IMR-90 (cell line): ENCODE measurements around the gene FAM117B. TPM values are rescaled to one million over a fixed set of nuclear protein-coding genes. Genes with fewer than 3 reads are reported as not detected.

Experiments used
- ATAC-seq: fragments of 200-7000 bp; cut with Tn5 transposase; 2 replicates; pipeline ENCODE4 v1.9.1; 2020; ENCODE audit warnings: low read depth, mild to moderate bottlenecking, moderate library complexity
- BruUV-seq: library from RNA; stranded (reverse); fragments of 400-500 nt; replicated peaks from 2 replicates; lab custom pipeline; 2021; lab: Mats Ljungman, UMichigan
- CTCF ChIA-PET: fragments of 300-600 bp; formaldehyde crosslinking; extraction: SDS; loops from one replicate; lab custom pipeline; 2021; ENCODE audit warnings: antibody characterized with exemption; lab: Yijun Ruan, JAX
- POLR2A ChIA-PET: fragments of 300-600 bp; sonication (Branson Sonifier 250); formaldehyde crosslinking; loops from one replicate; lab custom pipeline; 2022; ENCODE audit warnings: antibody characterized with exemption; ENCODE audit not compliant: unreplicated experiment; lab: Charles Lee
- DNase-seq: peaks from one replicate; pipeline ENCODE4 v3.0.0; 2013
- H2AFZ ChIP-seq: replicated peaks from 2 replicates; pipeline ENCODE3; 2013; ENCODE audit warnings: low read length, mild to moderate bottlenecking; ENCODE audit not compliant: poor library complexity
- H2AK5ac ChIP-seq: 2 replicates; pipeline ENCODE4 v1.6.1; 2013; ENCODE audit warnings: low read depth, low read length, inconsistent platforms
- H2AK9ac ChIP-seq: replicated peaks from 2 replicates; pipeline ENCODE3; 2013; ENCODE audit warnings: mild to moderate bottlenecking, low read depth, low read length, moderate library complexity; ENCODE audit not compliant: poor library complexity
- H2BK120ac ChIP-seq: 2 replicates; pipeline ENCODE4 v1.6.1; 2013; ENCODE audit warnings: low read depth, low read length, inconsistent platforms
- H2BK15ac ChIP-seq: 3 replicates; pipeline ENCODE4 v1.6.1; 2013; ENCODE audit warnings: low read depth, low read length, inconsistent platforms
- H2BK20ac ChIP-seq: 2 replicates; pipeline ENCODE4 v1.6.1; 2013; ENCODE audit warnings: low read depth, mild to moderate bottlenecking, inconsistent platforms, low read length, moderate library complexity
- H2BK5ac ChIP-seq: 2 replicates; pipeline ENCODE4 v1.6.1; 2013; ENCODE audit warnings: mild to moderate bottlenecking, low read depth, low read length, inconsistent platforms; ENCODE audit not compliant: poor library complexity, severe bottlenecking
- H3K14ac ChIP-seq: replicated peaks from 2 replicates; pipeline ENCODE4 v1.6.1; 2013; ENCODE audit warnings: low read depth, low read length, inconsistent platforms
- H3K18ac ChIP-seq: 2 replicates; pipeline ENCODE4 v1.6.1; 2013; ENCODE audit warnings: low read depth, low read length, control low read depth
- H3K23ac ChIP-seq: 2 replicates; pipeline ENCODE4 v1.6.1; 2013; ENCODE audit warnings: low read depth, low read length, inconsistent platforms
- H3K27ac ChIP-seq: 2 replicates; pipeline ENCODE4 v1.5.1; 2013; ENCODE audit warnings: mild to moderate bottlenecking, control low read depth, low read length; ENCODE audit not compliant: insufficient read depth
- H3K27me3 ChIP-seq: 2 replicates; pipeline ENCODE4 v1.6.1; 2013; ENCODE audit warnings: low read length; ENCODE audit not compliant: control insufficient read depth, insufficient read depth
- H3K36me3 ChIP-seq: 2 replicates; pipeline ENCODE4 v1.6.1; 2013; ENCODE audit warnings: low read length, mixed read lengths; ENCODE audit not compliant: control insufficient read depth, insufficient read depth
- H3K4ac ChIP-seq: 2 replicates; pipeline ENCODE4 v1.6.1; 2013; ENCODE audit warnings: low read depth, low read length, inconsistent platforms
- H3K4me1 ChIP-seq: 2 replicates; pipeline ENCODE4 v1.6.1; 2013; ENCODE audit warnings: low read length, mixed read lengths; ENCODE audit not compliant: control insufficient read depth, insufficient read depth
- H3K4me2 ChIP-seq: 2 replicates; pipeline ENCODE4 v1.6.1; 2013; ENCODE audit warnings: low read depth, mild to moderate bottlenecking, control low read depth, low read length, moderate library complexity
- H3K4me3 ChIP-seq: 2 replicates; pipeline ENCODE4 v1.5.1; 2013; ENCODE audit warnings: low read depth, mild to moderate bottlenecking, control low read depth, low read length, moderate library complexity; ENCODE audit not compliant: insufficient read depth
- H3K56ac ChIP-seq: 2 replicates; pipeline ENCODE4 v1.6.1; 2013; ENCODE audit warnings: low read length, inconsistent platforms; ENCODE audit not compliant: insufficient read depth; ENCODE audit errors: extremely low read depth
- H3K79me1 ChIP-seq, 2 experiments: 2 replicates each; pipeline ENCODE4 v1.6.1; 2013; ENCODE audit warnings: low read length in 2 of 2, inconsistent platforms in 1 of 2, low read depth in 1 of 2
- H3K9ac ChIP-seq: 2 replicates; pipeline ENCODE4 v1.6.1; 2013; ENCODE audit warnings: low read depth, low read length, control low read depth
- H3K9me1 ChIP-seq: 2 replicates; pipeline ENCODE4 v1.6.1; 2013; ENCODE audit warnings: low read length, inconsistent platforms; ENCODE audit not compliant: insufficient read depth
- H3K9me3 ChIP-seq: 2 replicates; pipeline ENCODE4 v1.6.1; 2013; ENCODE audit warnings: low read length; ENCODE audit not compliant: control insufficient read depth, insufficient read depth
- H4K20me1 ChIP-seq: 2 replicates; pipeline ENCODE4 v1.6.1; 2013; ENCODE audit warnings: low read length, inconsistent platforms; ENCODE audit not compliant: insufficient read depth
- H4K5ac ChIP-seq: 2 replicates; pipeline ENCODE4 v1.6.1; 2013; ENCODE audit warnings: mild to moderate bottlenecking, low read depth, low read length, control low read depth
- H4K8ac ChIP-seq, 2 experiments: 2 replicates each; pipeline ENCODE4 v1.6.1; 2013; ENCODE audit warnings: low read depth in 2 of 2, low read length in 2 of 2, control low read depth in 1 of 2, inconsistent platforms in 1 of 2
- H4K91ac ChIP-seq: 2 replicates; pipeline ENCODE4 v1.6.1; 2013; ENCODE audit warnings: low read depth, low read length, inconsistent platforms; ENCODE audit not compliant: insufficient read depth
- MAFK ChIP-seq: IDR thresholded peaks from 2 replicates; pipeline ENCODE4 v1.6.1; 2012; ENCODE audit warnings: low read depth, low read length, improper control_type of control experiment
- WGBS, 2 experiments: methylation state at CpG; one replicate each; pipeline versions ENCODE4 v1.1.5 to v1.1.7; 2013; ENCODE audit warnings: missing lambda C conversion rate in 2 of 2; ENCODE audit not compliant: insufficient read length in 1 of 2; ENCODE audit errors: extremely low coverage in 2 of 2; 5-methylcytosine and 5-hydroxymethylcytosine counted together
- dilution Hi-C: fragments of 300-500 bp; cut with HindIII; formaldehyde crosslinking; loops from one replicate; pipeline ENCODE4 v1.14.3; 2018; ENCODE audit warnings: low sequenced_read_pairs; ENCODE audit not compliant: unreplicated experiment
- in situ Hi-C: fragments of 300-500 bp; cut with MboI; formaldehyde crosslinking; loops from 3 replicates; pipeline ENCODE4 v1.14.3; 2019; ENCODE audit warnings: low sequenced_read_pairs, inconsistent platforms, mixed read lengths
- intact Hi-C: fragments of 100-400 bp; cut with micrococcal nuclease; formaldehyde crosslinking; loops from 2 replicates; pipeline ENCODE4 v1.10.0; 2022
- polyA plus RNA-seq, 3 experiments: library from polyadenylated mRNA; depleted of rRNA; stranded (reverse); fragments of >200 nt; gene quantifications; 2 replicates each; pipeline ENCODE4 v1.2.3, GENCODE V29; 2012; ENCODE audit warnings: low replicate concordance in 1 of 3
- total RNA-seq: library from RNA; depleted of rRNA; stranded (reverse); fragments of >200 nt; gene quantifications from 2 replicates; pipeline ENCODE4 v1.2.3, GENCODE V29; 2012

The FAM117B gene
- total and polyA plus RNA-seq, 2 of the 4 experiments (the other 2 are of a cell fraction): 0.54 to 0.79 TPM

DNA sequence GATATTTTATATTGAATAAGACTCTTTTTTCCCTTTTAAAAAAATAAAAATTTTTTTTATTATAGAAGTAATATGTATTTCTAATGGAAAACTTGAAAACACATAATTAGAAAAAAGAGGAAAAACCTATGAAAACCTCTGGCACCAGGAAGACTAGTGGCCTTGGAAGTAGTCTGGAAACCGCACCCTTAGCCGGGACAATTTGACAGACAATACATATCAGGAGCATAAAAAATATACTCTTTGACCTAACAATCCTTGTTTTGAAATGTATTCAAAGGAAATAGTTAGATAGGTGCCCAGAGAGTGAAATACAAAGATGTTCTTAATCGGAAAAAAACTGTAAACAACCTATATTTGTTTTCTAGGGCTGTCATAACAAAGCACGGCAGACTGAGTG is 34.9 kb upstream of the FAM117B start:
- Histone ChIP-seq H4K8ac (no peak overlapping the region), H3K4me3 (no peak overlapping the region), H3K36me3 (no peaks in the 10 kb centered on the region), H2AFZ (no peak overlapping the region), H2AK5ac (no peak overlapping the region), H3K9ac (no peak overlapping the region), H3K4me2 (no peak overlapping the region), H3K4ac (no peak overlapping the region), H3K14ac (no peak overlapping the region), H3K79me1 (no peaks in the 10 kb centered on the region), H4K91ac (no peak overlapping the region), H2BK120ac (no peak overlapping the region), H3K9me1 (no peaks in the 10 kb centered on the region), H3K27me3 (no peaks in the 10 kb centered on the region), H3K27ac (no peak overlapping the region), H3K4me1 (no peaks in the 10 kb centered on the region), H3K23ac (no peak overlapping the region), H2BK5ac (no peak overlapping the region), H3K18ac (no peak overlapping the region), H2BK20ac (no peak overlapping the region), H4K20me1 (no peaks in the 10 kb centered on the region), H3K9me3 (no peaks in the 10 kb centered on the region), H2BK15ac (no peak overlapping the region), H3K56ac (no peak overlapping the region), H2AK9ac (no peak overlapping the region), H4K5ac (no peak overlapping the region)
- in situ Hi-C loops: loop anchor here (10.0 to 25.0 kb wide), 2 partner anchors 275 to 1312 kb away; partner anchors contain the start of gene ICA1L
- ChIA-PET CTCF (interaction anchor here (3.1 kb wide), 1 partner anchor 10 kb away, joined by 13 read pairs; no protein-coding TSS in a partner anchor), POLR2A (no interaction called here)
- WGBS, 2 experiments: no CpG with 5 or more reads among the region's 4 CpGs
- dilution Hi-C loops: no loop called here
- ATAC-seq (no peak), DNase-seq (no peak)
- no TSS peak for BruUV-seq
- no peak for TF ChIP-seq MAFK
- intact Hi-C loops: no loop called here
